Lower leg skin (tissue), 3 donors: ENCODE results near the gene LMBR1L.

Experiments
- CTCF ChIP-seq, 3 donors: fragments of 450-650 bp; IDR thresholded peaks; one replicate each; pipeline ENCODE4 v1.5.1; 2016; ENCODE audit warnings: antibody characterized with exemption in 3 of 3, mild to moderate bottlenecking in 3 of 3, moderate library complexity in 2 of 3
- POLR2A ChIP-seq, 2 donors: fragments of 450-650 bp; IDR thresholded peaks; one replicate each; pipeline ENCODE4 v1.6.1; 2016 to 2017; ENCODE audit warnings: antibody characterized with exemption in 2 of 2, mild to moderate bottlenecking in 1 of 2, moderate library complexity in 1 of 2

GRCh38 chr12:49088150-49088931, 22.3 kb downstream of the LMBR1L start:
- no peak for TF ChIP-seq POLR2A (IDR thresholded peaks at IDR 0.05)
- TF ChIP-seq CTCF (IDR thresholded peaks at IDR 0.05) = peak in 1 of 3 donors; percentile 68
